ENCODE results near the gene ARHGEF26.

ARHGEF26 gene

DNA sequence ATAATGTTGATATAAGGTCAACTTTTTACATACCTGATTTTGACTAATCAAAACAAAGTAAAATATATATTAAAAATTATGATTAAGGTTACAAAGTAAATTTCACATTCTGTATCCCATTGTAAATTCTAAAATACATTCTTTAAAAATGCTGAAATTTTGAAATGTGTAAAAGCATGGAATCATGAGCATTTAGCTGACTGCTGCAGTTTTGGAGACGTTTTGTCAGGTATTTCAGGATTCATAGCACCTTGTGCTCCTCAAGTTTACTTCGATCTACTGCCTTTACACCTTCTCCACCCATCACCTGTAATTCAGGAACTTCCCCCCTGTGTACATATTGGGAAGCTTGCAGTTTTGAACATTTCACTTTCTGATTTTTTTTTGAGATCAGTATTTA is 71.0 kb downstream of the ARHGEF26 start:
- H3K4me3 ChIP-seq = no peak overlapping the region
- no peak overlapping the region for H3K27ac ChIP-seq

DNA sequence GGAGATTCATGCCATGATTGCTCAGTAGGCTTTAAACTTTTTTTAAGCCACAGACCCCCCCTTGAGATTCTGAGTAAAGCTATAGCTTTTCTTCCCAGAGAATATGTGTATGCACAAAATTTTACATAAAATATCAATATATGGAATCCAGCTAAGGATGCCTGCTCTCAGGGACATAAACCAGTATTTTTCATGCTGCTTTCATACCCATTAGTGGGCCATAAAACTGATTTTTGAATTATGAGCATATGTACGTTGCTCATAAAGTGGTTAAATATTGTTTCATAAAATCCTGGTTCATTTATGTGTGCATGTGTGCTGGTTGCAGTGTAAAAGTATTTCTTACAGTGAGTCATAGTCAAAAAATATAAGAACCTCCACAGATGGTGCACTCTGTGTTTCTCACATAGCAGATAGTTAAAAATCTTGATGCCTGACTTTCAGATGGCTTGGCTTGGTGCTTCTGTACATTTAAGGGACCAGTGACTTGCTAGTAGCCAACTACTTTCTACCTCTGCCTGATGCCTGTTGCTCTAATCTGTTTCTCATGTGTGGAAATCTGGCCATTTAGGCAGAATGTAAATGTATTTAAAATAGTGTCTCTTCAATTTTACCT is 71.9 kb downstream of the ARHGEF26 start:
- Histone ChIP-seq H3K27ac (no peak overlapping the region), H3K4me3 (no peak overlapping the region)

DNA sequence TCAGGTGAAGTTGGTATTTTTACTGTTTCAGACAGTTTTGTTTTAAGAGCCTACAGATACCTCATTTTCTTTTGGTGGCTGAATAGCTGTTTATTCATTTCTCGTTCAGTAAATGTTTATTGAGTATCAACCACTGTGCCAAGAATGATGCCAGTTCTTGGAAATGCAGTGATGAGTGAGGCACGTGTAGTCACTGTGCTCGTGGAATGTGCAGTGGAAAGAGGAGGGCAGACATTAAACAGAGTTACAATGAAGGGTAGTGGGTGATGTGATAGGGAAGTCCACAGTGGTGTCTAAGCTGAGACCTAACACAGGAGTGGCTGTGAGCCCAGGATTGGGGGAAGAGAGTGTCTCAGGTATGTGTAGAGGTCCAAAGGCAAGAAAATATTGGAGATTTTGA is 73.7 kb downstream of the ARHGEF26 start:
- Histone ChIP-seq H3K4me3 (no peak overlapping the region), H3K27ac (no peak overlapping the region)

DNA sequence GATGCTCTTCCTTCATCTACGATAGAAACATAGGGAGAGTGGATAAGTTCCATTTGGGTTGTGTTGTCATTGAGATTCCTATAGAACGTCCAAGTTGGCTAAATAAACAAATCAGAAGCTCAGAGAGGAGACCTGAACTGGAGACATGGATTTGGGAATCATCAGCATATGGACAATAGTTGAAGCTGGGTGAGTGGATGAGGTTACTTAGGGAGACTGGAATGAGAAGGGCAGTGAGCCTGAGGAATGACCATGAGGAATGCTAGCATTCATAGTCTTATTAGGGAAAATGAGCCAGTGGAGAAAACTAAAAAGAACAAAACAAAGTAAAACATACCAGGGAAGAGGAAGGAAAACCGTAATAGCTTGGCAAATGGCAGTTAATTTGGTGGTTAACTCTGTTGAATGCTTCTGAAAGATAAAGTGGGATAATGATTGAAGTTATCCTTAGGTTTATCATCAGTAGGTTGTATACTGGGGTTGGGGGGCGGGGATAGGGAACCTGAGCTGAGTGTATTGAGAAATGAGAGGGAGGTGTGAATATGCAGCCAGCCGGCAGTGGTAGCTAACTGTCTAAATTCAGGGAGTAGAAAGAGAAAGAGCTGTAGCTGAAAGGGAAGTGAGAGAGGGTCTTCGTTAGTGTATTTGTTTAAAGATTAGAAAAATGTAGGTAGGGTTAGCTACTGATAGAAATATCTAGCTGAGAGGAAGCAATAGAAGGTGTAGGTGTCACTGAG is 74.6 kb downstream of the ARHGEF26 start:
- no peak overlapping the region for H3K27ac ChIP-seq

DNA sequence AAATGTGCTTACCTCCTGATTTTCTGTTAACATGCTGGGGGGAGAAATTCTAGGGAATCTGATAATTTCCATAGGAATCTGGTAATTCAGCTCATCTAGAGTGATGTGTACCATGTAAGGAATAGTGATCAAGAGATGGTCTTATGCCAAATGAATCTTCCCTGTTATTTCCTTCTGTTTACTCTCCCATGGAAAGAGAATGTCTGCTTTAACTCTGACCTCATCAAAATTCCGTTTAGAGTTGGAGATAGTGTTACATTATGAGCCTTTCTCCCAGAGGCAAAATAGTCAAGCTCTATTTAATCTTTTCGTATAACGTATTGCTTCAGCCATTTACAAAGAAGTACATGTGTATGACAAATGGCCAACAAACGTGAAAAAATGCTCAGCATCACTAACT is 76.6 kb downstream of the ARHGEF26 start:
- no peak overlapping the region for H3K4me3 ChIP-seq
- H3K27ac ChIP-seq = no peak overlapping the region

More for the DNA sequence above, 74.6 kb downstream of the ARHGEF26 start:
- no peak overlapping the region for H3K4me3 ChIP-seq

DNA sequence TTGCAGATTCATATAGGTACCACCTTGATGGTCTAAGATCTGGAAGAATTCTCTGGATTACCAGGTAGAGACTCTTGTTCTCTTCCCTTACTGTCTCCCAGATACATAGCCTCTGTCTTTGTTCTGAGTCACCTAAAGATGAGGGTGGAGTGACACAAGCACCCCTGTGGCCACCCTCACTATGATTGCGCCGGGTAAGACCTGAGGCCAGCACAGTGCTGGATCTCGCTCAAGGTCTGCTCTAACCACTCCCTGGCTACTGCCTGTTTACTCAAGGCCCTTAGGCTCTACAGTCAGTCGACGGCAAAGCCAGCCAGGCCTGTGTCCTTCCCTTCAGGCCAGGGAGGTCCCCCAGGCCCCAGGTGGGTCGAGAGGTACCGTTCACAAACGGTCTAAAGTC is 88.3 kb downstream of the ARHGEF26 start:
- H3K4me3 ChIP-seq = no peak overlapping the region
- H3K27ac ChIP-seq = no peak overlapping the region

DNA sequence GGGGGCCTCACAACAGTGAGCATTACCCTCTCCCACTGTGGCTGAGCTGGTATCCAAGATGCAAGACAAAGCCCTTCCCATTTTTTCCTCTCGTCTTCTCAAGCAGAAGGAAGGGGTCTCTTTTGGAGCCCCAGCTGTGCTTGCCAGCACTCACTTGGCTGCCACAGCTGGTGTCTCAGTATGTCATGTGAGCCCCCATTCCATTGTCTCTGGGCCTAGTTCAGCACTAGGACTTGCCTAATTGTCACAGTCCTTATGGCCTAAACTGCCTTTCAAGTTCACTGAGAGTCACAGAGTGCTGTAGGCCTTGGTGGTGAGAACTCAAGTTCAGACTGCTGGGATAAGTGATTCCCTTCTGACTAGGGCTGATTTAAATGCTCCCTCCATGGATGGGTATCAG is 89.8 kb downstream of the ARHGEF26 start:
- Histone ChIP-seq H3K27ac (no peak overlapping the region), H3K4me3 (no peak overlapping the region)

DNA sequence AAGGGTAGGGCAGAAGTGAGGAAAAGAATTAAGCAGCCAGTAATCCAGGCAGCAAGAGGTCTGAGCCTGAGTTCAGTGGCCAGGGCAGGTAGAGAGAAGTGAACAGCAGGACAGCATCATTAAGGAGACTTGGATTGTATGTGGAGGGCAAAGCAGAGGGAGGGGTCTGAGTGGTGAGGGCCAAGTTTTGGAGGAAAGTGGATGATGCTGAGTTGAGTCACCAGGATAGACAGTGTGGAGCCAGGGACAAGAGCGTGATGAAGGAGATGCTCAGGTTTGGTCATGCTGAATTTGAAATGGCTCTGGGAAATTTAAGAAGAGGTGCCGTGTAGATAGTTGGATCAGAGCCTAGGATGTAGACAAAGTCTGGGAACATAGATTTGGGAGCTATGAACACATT is 93.1 kb downstream of the ARHGEF26 start:
- H3K4me3 ChIP-seq = no peak overlapping the region
- no peak overlapping the region for H3K27ac ChIP-seq

DNA sequence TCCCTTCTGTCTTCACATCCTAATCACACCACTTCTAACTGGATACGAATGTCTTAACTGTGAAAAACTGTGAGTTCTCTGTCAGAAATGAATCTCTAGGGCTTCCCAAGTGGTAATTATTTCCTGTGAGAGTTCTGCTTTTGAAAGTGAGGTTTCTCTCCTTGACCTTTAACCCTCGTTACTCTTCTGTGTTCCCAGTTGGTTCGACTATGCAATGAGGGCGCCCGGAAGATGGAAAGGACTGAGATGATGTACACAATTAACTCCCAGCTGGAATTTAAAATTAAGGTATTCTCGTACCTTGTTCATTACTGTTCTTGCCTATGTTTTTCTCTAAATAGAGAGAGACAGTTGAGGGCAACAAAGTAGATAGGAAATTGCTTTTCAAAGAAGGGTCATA is 96.5 kb downstream of the ARHGEF26 start:
- no peak overlapping the region for H3K4me3 ChIP-seq
- H3K27ac ChIP-seq = no peak overlapping the region

DNA sequence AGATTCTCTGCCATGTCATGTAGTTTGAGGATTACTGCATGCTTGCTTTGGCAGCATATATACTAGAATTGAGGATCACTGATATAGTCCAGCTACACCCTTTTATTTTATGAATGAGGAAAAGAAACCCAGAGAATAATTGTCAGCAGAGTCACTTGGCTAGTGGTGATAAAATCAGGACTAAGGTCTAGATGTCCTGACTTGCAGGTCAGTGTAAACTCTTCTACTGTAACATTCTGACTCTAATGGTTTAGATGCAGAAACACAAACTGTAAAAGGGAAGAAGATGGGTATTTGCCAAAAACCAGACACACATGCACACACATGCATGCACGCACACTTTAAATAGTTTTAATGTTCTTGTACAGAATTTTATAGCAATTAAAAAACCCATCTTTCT is 97.5 kb downstream of the ARHGEF26 start:
- H3K4me3 ChIP-seq = no peak overlapping the region
- no peak overlapping the region for H3K27ac ChIP-seq

DNA sequence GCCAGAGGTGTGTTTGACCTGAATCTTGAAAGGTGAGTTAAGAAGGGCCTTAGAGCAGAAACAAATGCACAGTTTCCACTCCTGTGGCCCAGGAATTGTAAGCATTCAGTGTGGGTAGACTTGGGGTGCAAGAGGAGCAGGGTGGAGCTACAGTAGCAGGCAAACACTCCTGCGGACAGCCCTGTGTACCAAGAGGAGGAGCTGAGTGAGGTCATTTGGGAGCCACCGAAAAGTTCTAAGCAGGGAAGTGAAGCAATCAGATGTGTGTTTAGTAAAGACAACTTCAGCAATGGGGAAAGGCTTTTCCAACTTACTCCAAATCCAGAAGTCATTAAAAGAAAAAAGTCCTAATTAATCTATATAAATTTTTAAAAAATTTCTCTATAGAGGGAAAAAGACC is 99.3 kb downstream of the ARHGEF26 start:
- no peak overlapping the region for H3K27ac ChIP-seq
- no peak overlapping the region for H3K4me3 ChIP-seq

DNA sequence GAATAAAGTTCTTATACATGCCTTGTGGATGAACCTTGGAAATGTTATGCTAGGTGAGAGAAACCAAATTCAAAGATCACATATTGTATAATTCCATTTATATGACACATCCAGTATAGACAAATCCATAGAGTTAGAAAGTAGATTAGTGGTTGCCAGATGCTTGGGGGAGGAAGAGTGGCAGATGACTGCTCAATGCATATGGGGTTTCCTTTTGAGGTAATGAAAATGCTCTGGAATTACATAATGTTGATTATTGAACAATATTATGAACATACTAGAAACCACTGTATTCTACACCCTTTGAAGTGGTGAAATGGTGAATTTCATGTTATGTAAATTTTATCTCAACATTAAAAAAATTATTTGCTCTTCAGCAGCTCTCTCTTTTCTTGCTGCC is 102.3 kb downstream of the ARHGEF26 start:
- no peak overlapping the region for H3K27ac ChIP-seq
- H3K4me3 ChIP-seq = no peak overlapping the region

DNA sequence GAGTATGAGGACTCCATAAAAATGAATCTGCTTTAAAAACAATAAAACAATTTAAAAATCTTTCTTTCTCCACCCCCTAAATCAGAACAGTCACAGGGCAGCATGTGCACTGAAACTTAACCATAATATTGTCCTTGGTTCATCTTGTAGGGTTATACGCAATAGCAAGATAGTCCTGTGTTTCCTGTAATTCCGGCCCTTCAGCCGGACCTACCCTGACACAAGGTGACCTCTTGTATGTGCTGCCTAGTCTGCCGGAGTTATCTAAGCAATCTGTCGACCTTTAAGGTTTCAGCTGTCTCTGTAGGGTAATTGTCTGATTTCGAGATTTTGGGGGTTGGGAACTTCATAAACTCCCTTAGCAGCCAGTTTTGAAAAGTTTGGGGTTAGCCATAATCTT is 103.2 kb downstream of the ARHGEF26 start:
- H3K4me3 ChIP-seq = no peak overlapping the region
- H3K27ac ChIP-seq = no peak overlapping the region

DNA sequence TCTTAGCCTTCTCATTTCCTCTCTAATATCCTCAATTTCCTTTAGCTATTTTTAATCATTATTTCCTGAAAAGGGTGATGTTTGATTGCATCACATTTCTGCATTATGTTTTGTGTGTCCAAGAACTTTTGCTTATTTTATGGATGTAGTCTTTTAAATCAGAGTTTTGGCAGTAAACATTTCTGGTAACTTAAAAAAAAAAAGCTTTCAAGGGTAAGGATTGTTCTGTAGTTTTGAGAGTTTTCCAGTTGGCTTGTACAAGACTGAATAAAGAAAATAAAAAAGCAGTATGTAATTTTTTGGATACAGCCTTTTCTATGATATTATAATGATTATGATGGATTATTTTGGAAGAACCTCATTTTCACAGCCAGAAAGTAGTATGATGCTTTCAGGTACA is 103.7 kb downstream of the ARHGEF26 start:
- Histone ChIP-seq H3K4me3 (no peak overlapping the region), H3K27ac (no peak overlapping the region)

DNA sequence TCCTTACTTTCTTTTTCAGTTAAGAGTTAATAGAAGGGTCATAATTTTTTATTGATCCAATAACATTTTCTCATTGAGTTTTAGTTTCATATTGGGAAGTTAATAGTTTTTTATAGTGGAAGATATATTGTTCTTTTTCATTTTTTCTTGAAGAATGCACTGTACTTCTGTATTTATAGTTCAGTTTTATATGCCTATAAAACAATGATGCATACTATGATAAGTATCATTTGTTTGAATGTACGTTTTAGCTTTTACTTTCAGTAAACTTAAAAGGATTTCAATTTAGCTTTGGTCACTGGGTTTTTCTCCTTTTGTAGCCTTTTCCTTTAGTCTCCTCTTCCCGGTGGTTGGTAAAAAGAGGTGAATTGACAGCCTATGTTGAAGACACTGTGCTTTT is 104.3 kb downstream of the ARHGEF26 start:
- no peak overlapping the region for H3K27ac ChIP-seq

DNA sequence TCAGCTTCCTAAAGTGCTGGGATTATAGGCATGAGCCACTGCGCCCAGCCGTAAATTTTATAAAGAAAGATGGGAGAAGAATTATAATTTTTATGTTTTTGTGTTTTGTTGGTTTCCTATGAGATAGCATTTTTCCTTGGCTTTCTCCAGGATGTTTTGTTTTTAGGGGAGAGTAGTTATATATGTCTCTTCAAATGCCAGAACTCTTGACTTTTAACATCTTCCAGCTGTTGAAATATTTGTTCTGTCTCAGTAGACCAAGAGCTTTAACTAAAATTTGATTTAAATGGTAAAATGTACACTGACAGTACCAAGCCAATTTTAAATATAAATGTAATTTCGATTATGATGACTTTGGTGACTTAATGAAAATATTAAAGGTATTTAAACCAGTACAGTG is 106.3 kb downstream of the ARHGEF26 start:
- H3K4me3 ChIP-seq = no peak overlapping the region
- no peak overlapping the region for H3K27ac ChIP-seq

More for the DNA sequence above, 104.3 kb downstream of the ARHGEF26 start:
- no peak overlapping the region for H3K4me3 ChIP-seq

DNA sequence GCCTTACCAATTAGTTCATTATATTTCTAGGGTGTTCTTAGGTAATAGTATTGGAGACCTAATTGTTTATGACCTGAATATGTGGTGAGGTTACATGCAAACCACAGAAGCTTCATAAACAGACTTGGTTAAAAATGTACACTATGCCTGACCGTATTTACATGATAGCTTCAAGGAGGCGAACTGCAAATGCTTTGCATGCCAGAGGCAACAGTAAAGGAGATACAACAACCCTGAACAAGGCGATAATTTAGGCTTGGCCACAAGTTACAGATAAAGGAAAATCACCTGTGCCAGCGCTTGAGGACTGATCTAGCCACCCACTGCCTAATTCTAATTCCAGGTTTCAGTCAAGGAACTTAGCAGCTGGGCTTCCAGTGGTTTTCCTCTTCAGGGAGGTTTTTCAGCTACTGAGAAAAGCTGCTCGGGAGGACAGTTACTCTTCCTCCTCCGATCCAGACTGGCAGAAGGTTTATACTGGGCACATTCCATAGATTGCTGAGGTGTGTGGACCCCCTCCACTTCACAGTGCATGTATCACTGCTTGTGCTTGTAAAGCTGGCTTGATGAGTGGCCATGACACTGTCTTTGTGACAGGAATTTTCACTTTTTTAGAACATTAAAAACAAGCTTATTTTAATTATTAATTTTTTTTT is 107.5 kb downstream of the ARHGEF26 start:
- H3K4me3 ChIP-seq = no peak overlapping the region
- H3K27ac ChIP-seq = no peak overlapping the region

DNA sequence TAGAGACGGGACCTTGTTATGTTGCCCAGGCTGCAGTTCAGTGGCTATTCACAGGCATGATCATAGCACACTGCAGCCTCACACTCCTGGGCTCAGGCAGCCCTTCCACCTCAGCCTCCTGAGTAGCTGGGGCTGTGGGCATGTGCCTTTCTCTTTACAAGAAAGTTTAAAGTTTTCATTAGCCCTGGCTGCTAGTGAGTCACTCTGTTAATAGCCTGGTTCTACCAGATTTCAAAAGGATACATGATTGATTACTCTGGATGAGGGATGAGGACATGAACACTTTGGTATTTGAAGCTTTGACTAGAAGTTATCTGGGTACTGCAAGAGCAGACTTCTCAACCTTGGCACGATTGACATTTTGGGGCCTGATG is 108.0 kb downstream of the ARHGEF26 start:
- Histone ChIP-seq H3K27ac (no peak overlapping the region), H3K4me3 (no peak overlapping the region)

DNA sequence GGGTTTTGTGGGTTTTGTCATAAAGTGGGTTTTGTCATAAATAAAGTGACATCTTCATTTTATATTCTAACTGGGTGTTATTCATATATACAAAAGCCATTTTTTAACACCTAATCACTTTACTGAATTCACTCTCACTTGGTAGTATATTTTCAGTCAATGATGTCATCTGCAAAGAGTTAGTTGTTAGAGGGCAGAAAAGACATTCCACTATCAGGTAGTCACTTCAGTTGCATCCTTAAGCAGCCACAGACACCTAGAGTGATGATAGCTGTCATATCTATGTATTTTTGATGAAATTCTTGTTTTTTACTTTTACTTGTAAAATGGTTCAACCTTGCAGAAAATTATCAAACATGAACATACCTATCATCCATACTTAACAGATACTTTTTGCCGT is 114.1 kb downstream of the ARHGEF26 start:
- no peak overlapping the region for H3K27ac ChIP-seq
- no peak overlapping the region for H3K4me3 ChIP-seq

DNA sequence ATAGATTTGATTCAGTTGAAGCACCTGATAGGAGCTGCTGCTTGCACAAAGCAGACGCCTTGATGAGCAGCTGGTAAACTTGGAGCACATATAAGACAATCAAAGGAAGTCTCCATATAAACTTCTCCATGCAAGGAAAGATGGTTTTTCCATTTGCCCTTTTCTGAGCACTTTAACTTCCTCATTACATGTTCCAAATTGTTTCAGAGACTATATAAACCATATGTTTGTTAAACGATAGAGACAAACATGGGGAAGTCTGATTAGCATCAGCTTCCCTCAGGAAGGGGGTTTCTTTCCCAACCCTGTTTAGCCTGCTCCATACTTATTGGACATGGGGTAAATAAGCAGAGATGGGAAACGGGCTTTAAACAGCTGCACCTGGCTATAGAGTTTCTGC is 115.1 kb downstream of the ARHGEF26 start:
- H3K27ac ChIP-seq = no peak overlapping the region
- H3K4me3 ChIP-seq = no peak overlapping the region

DNA sequence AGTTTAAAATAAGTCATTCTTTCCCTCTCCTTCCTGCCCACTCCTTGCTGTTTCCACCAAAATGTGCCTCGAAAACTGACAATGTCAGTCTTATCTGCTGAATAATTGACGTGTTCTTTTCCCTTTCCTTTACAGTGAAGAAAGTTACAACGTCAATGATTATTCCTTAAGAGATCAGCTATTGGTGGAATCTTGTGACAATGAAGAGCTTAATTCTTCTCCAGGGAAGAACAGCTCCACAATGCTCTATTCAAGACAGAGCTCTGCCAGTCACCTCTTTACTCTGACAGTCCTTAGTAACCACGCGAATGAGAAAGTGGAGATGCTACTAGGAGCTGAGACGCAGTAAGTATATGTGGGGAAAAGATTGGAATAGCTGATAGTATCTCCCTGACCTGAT is 119.0 kb downstream of the ARHGEF26 start:
- H3K4me3 ChIP-seq = no peak overlapping the region
- H3K27ac ChIP-seq = no peak overlapping the region

Data from skin epidermis (tissue), 12 donors.